T-cell (primary cell): ENCODE measurements around the gene PERP. TPM values are rescaled to one million over a fixed set of nuclear protein-coding genes. Genes with fewer than 3 reads are reported as not detected.
A peak's percentile ranks its signal among the peaks of the same experiment; 100 is the strongest.

Source experiments
- ATAC-seq, 4 experiments: fragments of 200-7000 bp in 3 of 4; fragments of 150-1000 bp in 1 of 4; cut with Tn5 transposase; replicated peaks in 1 of 4; 1 replicate in 3 of 4; 2 replicates in 1 of 4; pipeline ENCODE4 v1.10.0; 2021; ENCODE audit warnings: moderate library complexity in 3 of 4, mild to moderate bottlenecking in 2 of 4, moderate number of reproducible peaks in 1 of 4
- CTCF ChIA-PET, 2 donors: fragments of 300-600 bp; sonication (Branson Sonifier 250); formaldehyde crosslinking; loops; one replicate each; lab custom pipeline; 2022; ENCODE audit warnings: antibody characterized with exemption in 2 of 2; lab: Charles Lee
- POLR2A ChIA-PET, 2 donors: fragments of 300-600 bp; sonication (Branson Sonifier 250); formaldehyde crosslinking; loops; one replicate each; lab custom pipeline; 2022; ENCODE audit warnings: antibody characterized with exemption in 2 of 2; lab: Charles Lee
- DNase-seq, 35 experiments: peaks; one replicate each; pipeline versions ENCODE4 v3.0.0 to v3.0.0-alpha.2; 2013 to 2023
- H3K27ac ChIP-seq: one replicate; pipeline ENCODE4 v1.5.1; 2013; ENCODE audit warnings: low read length
- H3K27me3 ChIP-seq, 2 experiments: replicated peaks in 1 of 2; 1 replicate in 1 of 2; 2 replicates in 1 of 2; pipeline versions ENCODE4 v1.6.1 to v1.7.0; 2013; ENCODE audit warnings: low read length in 1 of 2, mixed read lengths in 1 of 2; ENCODE audit not compliant: control insufficient read depth in 2 of 2, insufficient read depth in 2 of 2; ENCODE audit errors: extremely low read depth in 1 of 2
- H3K36me3 ChIP-seq, 2 donors: 1 replicate in 1 of 2; 2 replicates in 1 of 2; pipeline versions ENCODE4 v1.6.1 to v1.7.0; 2013; ENCODE audit warnings: low read length in 1 of 2; ENCODE audit not compliant: control insufficient read depth in 2 of 2, insufficient read depth in 1 of 2; ENCODE audit errors: extremely low read depth in 1 of 2
- H3K4me1 ChIP-seq, 2 experiments: 1 replicate in 1 of 2; 2 replicates in 1 of 2; pipeline versions ENCODE4 v1.6.1 to v1.7.0; 2013; ENCODE audit warnings: low read length in 2 of 2, mixed read lengths in 1 of 2; ENCODE audit not compliant: insufficient read depth in 2 of 2, control insufficient read depth in 1 of 2; ENCODE audit errors: extremely low read depth in 1 of 2
- H3K4me3 ChIP-seq, 2 donors: 1 replicate in 1 of 2; 2 replicates in 1 of 2; pipeline versions ENCODE4 v1.5.1 to v1.7.0; 2013; ENCODE audit warnings: mild to moderate bottlenecking in 2 of 2, low read length in 1 of 2, moderate library complexity in 1 of 2; ENCODE audit not compliant: control insufficient read depth in 1 of 2; ENCODE audit errors: extremely low read depth in 1 of 2
- H3K9me3 ChIP-seq: 2 replicates; pipeline ENCODE4 v1.7.0; 2013
- H3K27ac Mint-ChIP-seq, 2 donors: one replicate each; pipeline ENCODE4 v1.8.0; 2020 to 2021; ENCODE audit warnings: mild to moderate bottlenecking in 2 of 2, mixed read lengths in 2 of 2
- H3K27me3 Mint-ChIP-seq, 2 donors: one replicate each; pipeline ENCODE4 v1.8.0; 2021 to 2022; ENCODE audit warnings: mixed read lengths in 2 of 2
- H3K36me3 Mint-ChIP-seq: one replicate; pipeline ENCODE4 v1.8.0; 2021; ENCODE audit warnings: mixed read lengths
- H3K4me1 Mint-ChIP-seq, 3 donors: one replicate each; pipeline ENCODE4 v1.8.0; 2020 to 2022; ENCODE audit warnings: mixed read lengths in 3 of 3, mild to moderate bottlenecking in 1 of 3
- H3K4me3 Mint-ChIP-seq, 3 donors: one replicate each; pipeline ENCODE4 v1.8.0; 2020 to 2022; ENCODE audit warnings: mild to moderate bottlenecking in 3 of 3, mixed read lengths in 3 of 3, moderate library complexity in 3 of 3
- H3K9me3 Mint-ChIP-seq, 3 donors: one replicate each; pipeline ENCODE4 v1.8.0; 2020 to 2022; ENCODE audit warnings: mixed read lengths in 3 of 3
- WGBS: methylation state at CpG from one replicate; pipeline ENCODE4 v1.1.5; 2013; ENCODE audit warnings: missing lambda C conversion rate; ENCODE audit not compliant: insufficient coverage; 5-methylcytosine and 5-hydroxymethylcytosine counted together
- total RNA-seq, 35 experiments: library from RNA in 6 of 35; stranded (reverse) in 6 of 35; fragments of 120-200 nt in 1 of 35; gene quantifications; one replicate each; pipeline versions ENCODE4 v1.2.1 to v1.2.4 and lab custom pipeline; 2013 to 2026

The PERP gene
- total RNA-seq, result 1 to 10 TPM in 4 of 5 donors, under 1 TPM in 1; 0.80 to 6.2 (median 2.4) TPM
- total RNA-seq (2013), result 3.4 TPM
- total RNA-seq (lab: John Stamatoyannopoulos, UW), result 2.3 to 47.6 (median 8.4) reads per million in 29 experiments

DNA sequence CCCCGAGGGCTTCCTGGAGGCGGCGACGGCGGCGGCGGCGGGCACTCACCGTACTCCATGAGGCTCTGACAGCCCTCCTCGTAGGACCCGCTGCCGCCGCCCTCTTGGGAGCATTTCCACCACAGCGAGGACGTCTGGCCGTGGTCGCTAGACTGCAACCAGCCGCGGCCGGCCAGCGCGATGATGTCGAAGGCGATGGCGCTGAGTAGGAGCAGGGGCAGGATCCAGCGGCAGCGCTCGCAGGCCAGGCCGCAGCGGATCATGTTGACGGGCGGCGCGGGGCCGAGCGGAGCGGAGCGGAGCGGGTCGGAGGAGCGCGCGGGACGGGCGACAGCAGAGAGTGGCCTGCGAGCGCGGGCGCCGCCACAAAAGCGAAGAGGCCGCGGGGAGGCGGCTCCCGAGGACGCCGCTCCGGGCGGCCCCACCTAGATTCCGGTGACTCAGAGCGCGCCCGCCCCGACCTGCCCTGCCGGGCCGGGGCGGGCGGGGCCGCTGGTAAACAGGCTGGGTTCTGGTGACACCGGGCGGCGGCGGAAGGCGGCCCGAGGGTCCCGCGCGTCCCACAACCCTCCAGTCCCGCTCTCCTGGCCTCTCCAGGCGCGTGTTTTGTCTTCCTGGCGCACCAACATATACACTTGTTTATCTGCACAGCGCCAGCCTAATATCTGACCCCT is at the start of gene PERP:
TSS of gene PERP (minus strand) at position 342 of the 674 bp plus-strand sequence. CDS start at position 263, 79 bp downstream.
- H3K4me1 Mint-ChIP-seq, result peaks cover 23 to 34% (median 26%) of the 10 kb centered on the region in 3 donors
- peaks cover 26 to 28% of the 10 kb centered on the region in 2 donors for H3K27me3 Mint-ChIP-seq
- H3K4me3 Mint-ChIP-seq, result peak within 1 kb of the TSS; percentile 81 to 92 (median 87)
- Histone ChIP-seq H3K4me3 (peak within 1 kb of the TSS; percentile 61 to 66), H3K9me3 (no peaks in the 10 kb centered on the region), H3K36me3 (no peaks in the 10 kb centered on the region), H3K27me3 (peaks cover 13 to 24% of the 10 kb centered on the region in 2 experiments), H3K4me1 (peaks cover 10 to 18% of the 10 kb centered on the region in 2 experiments), H3K27ac (no peak within 1 kb of the TSS)
- ATAC-seq (peak; percentile 85 to 97 (median 96)), DNase-seq (peak; percentile 16 to 76 (median 50))
- peak within 1 kb of the TSS; percentile 39 to 70 for H3K27ac Mint-ChIP-seq
- H3K36me3 Mint-ChIP-seq, result no peaks in the 10 kb centered on the region
- no peaks in the 10 kb centered on the region for H3K9me3 Mint-ChIP-seq
- CTCF ChIA-PET, result interaction anchor here (0.5 to 3.0 kb wide), 12 partner anchors 8 to 417 kb away, joined by 3 to 30 read pairs (median 4); no protein-coding TSS in a partner anchor
- WGBS, result under 1% methylated on average over 80 of the region's 83 CpGs
- POLR2A ChIA-PET, result interaction anchor here in 1 of 2 donors (0.6 to 0.7 kb wide), 2 partner anchors 213 to 459 kb away, joined by 3 to 7 read pairs; no protein-coding TSS in a partner anchor

- WGBS, result 71% methylated on average over 1 of the region's 1 CpG
- peaks cover 3 to 9% of the 10 kb centered on the region in 2 experiments for H3K27me3 ChIP-seq
- H3K36me3 Mint-ChIP-seq, result no peaks in the 10 kb centered on the region
- CTCF ChIA-PET, result interaction anchor here (0.6 to 0.7 kb wide), 2 partner anchors 39 to 1009 kb away, joined by 4 to 9 read pairs; no protein-coding TSS in a partner anchor
- no peak overlapping the region for H3K4me3 Mint-ChIP-seq
- no peaks in the 10 kb centered on the region for H3K4me1 ChIP-seq
- no peak overlapping the region for H3K4me3 ChIP-seq
- H3K27me3 Mint-ChIP-seq, result peaks cover 42 to 60% of the 10 kb centered on the region in 2 donors
- no peak overlapping the region for H3K27ac Mint-ChIP-seq
- H3K36me3 ChIP-seq, result no peaks in the 10 kb centered on the region
- no peaks in the 10 kb centered on the region for H3K4me1 Mint-ChIP-seq
- H3K27ac ChIP-seq, result no peak overlapping the region
- no peaks in the 10 kb centered on the region for H3K9me3 ChIP-seq
- H3K9me3 Mint-ChIP-seq, result peaks cover 0 to 23% (median 7%) of the 10 kb centered on the region in 3 donors
- DNase-seq, result no peak
- no peak for ATAC-seq
- POLR2A ChIA-PET, result no interaction called here
These were observed 48.2 kb upstream of the PERP start for GRCh38 chr6:138155443-138155842.

DNA sequence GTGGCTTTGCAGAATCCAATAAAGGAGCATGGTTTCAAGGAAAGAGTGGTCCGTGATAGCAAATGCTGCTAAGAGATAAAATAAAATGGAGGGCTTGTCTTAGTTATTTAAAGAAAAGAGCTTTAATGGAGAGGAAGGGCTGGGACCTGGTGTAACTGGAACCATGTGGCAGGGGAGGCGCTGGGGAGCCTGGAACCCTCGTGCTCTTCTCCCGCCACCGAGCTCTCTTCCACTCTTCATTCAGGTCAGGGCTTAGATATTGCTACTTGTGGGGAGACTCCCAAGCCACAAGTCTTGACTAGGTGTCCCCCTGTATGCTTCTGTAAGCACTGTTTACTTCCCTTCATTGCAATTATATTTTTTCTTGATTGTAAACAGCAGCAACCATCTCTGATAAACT is 39.3 kb upstream of the PERP start:
- H3K4me3 Mint-ChIP-seq, result no peak overlapping the region
- DNase-seq (no peak), ATAC-seq (no peak)
- Histone ChIP-seq H3K27ac (no peak overlapping the region), H3K9me3 (no peaks in the 10 kb centered on the region), H3K36me3 (no peaks in the 10 kb centered on the region), H3K27me3 (peaks cover 0 to 3% of the 10 kb centered on the region in 2 experiments), H3K4me3 (no peak overlapping the region), H3K4me1 (no peaks in the 10 kb centered on the region)
- no peaks in the 10 kb centered on the region for H3K4me1 Mint-ChIP-seq
- ChIA-PET POLR2A (no interaction called here), CTCF (no interaction called here)
- H3K9me3 Mint-ChIP-seq, result no peaks in the 10 kb centered on the region
- no peaks in the 10 kb centered on the region for H3K36me3 Mint-ChIP-seq
- no peak overlapping the region for H3K27ac Mint-ChIP-seq
- peaks cover 30 to 38% of the 10 kb centered on the region in 2 donors for H3K27me3 Mint-ChIP-seq
- WGBS, result 94% methylated on average over 3 of the region's 5 CpGs

DNA sequence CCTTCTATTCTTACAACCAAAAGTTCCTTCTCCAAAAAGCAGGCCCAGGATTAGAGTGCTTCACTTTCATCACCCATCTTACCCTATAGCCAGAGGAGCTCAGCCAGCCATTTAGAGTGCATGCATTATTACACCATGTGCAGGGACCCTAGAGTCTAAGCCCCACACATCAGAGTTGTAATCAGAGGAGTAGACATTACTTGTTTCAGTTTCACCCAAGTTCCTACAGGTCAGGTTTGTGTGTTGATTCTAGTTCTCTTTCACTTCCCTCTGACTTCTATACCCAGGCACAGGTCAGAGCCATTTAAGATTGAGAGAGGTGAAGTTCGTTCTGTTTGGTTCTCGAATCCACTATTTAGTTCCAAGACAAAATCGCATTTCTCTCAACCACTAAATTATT is 38.2 kb upstream of the PERP start:
- Mint-ChIP-seq H3K4me1 (no peaks in the 10 kb centered on the region), H3K4me3 (no peak overlapping the region), H3K27me3 (peaks cover 27 to 34% of the 10 kb centered on the region in 2 donors), H3K9me3 (no peaks in the 10 kb centered on the region), H3K36me3 (no peaks in the 10 kb centered on the region), H3K27ac (no peak overlapping the region)
- no peaks in the 10 kb centered on the region for H3K9me3 ChIP-seq
- no peaks in the 10 kb centered on the region for H3K4me1 ChIP-seq
- no CpG with 5 or more reads among the region's 3 CpGs for WGBS
- ATAC-seq (no peak), DNase-seq (no peak)
- no peak overlapping the region for H3K27ac ChIP-seq
- H3K4me3 ChIP-seq, result no peak overlapping the region
- ChIA-PET POLR2A (no interaction called here), CTCF (no interaction called here)
- peaks cover 0 to 3% of the 10 kb centered on the region in 2 experiments for H3K27me3 ChIP-seq
- H3K36me3 ChIP-seq, result no peaks in the 10 kb centered on the region

GRCh38 chr6:138142806-138143205 is 35.6 kb upstream of the PERP start:
- ATAC-seq, result no peak

DNA sequence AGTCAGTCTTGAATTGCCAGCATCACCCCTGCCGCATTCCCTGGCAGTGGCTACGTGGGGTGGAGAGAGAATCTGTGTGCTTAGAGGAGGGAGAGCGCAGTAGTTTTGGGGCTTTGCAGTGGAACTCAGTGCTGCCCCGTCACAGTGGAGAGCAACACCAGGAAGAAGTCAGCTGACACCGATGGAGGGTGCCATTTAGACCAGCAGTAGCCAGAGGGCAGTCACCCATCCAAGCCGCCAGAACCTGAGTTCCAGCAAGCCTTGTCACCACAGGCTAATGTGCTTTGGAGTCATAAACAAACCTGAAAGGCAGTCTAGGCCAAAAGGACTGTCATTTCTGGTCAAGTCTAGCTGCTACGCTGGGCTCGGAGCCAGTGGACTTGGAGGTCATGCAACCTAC is 22.0 kb upstream of the PERP start:
- POLR2A ChIA-PET, result no interaction called here

More at GRCh38 chr6:138142806-138143205, 35.6 kb upstream of the PERP start:
- Mint-ChIP-seq H3K27ac (no peak overlapping the region), H3K4me1 (no peaks in the 10 kb centered on the region), H3K4me3 (no peak overlapping the region), H3K36me3 (no peaks in the 10 kb centered on the region), H3K27me3 (peaks cover 37% of the 10 kb centered on the region in 2 donors), H3K9me3 (no peaks in the 10 kb centered on the region)
- 50% methylated on average over 2 of the region's 4 CpGs for WGBS
- ChIA-PET POLR2A (no interaction called here), CTCF (interaction anchor here in 1 of 2 donors (0.6 kb wide), 1 partner anchor 29 kb away, joined by 3 read pairs; no protein-coding TSS in a partner anchor)
- DNase-seq, result no peak
- Histone ChIP-seq H3K27ac (no peak overlapping the region), H3K36me3 (no peaks in the 10 kb centered on the region), H3K9me3 (no peaks in the 10 kb centered on the region), H3K27me3 (peaks cover 0 to 3% of the 10 kb centered on the region in 2 experiments), H3K4me1 (no peaks in the 10 kb centered on the region), H3K4me3 (no peak overlapping the region)

More for the DNA sequence above, 22.0 kb upstream of the PERP start:
- H3K4me3 Mint-ChIP-seq, result no peak overlapping the region
- H3K36me3 ChIP-seq, result no peaks in the 10 kb centered on the region
- no peaks in the 10 kb centered on the region for H3K4me1 Mint-ChIP-seq
- 92% methylated on average over 7 of the region's 8 CpGs for WGBS
- CTCF ChIA-PET, result no interaction called here
- no peak for ATAC-seq
- H3K27ac ChIP-seq, result no peak overlapping the region
- no peak overlapping the region for H3K4me3 ChIP-seq
- H3K36me3 Mint-ChIP-seq, result no peaks in the 10 kb centered on the region
- H3K27ac Mint-ChIP-seq, result no peak overlapping the region
- H3K27me3 ChIP-seq, result peaks cover 0 to 6% of the 10 kb centered on the region in 2 experiments
- no peaks in the 10 kb centered on the region for H3K9me3 ChIP-seq
- H3K4me1 ChIP-seq, result no peaks in the 10 kb centered on the region
- no peak for DNase-seq
- H3K27me3 Mint-ChIP-seq, result peaks cover 9 to 21% of the 10 kb centered on the region in 2 donors
- H3K9me3 Mint-ChIP-seq, result peaks cover 0 to 3% (median 3%) of the 10 kb centered on the region in 3 donors
